ENCODE measurements around the gene HSF4.

HSF4 gene

DNA sequence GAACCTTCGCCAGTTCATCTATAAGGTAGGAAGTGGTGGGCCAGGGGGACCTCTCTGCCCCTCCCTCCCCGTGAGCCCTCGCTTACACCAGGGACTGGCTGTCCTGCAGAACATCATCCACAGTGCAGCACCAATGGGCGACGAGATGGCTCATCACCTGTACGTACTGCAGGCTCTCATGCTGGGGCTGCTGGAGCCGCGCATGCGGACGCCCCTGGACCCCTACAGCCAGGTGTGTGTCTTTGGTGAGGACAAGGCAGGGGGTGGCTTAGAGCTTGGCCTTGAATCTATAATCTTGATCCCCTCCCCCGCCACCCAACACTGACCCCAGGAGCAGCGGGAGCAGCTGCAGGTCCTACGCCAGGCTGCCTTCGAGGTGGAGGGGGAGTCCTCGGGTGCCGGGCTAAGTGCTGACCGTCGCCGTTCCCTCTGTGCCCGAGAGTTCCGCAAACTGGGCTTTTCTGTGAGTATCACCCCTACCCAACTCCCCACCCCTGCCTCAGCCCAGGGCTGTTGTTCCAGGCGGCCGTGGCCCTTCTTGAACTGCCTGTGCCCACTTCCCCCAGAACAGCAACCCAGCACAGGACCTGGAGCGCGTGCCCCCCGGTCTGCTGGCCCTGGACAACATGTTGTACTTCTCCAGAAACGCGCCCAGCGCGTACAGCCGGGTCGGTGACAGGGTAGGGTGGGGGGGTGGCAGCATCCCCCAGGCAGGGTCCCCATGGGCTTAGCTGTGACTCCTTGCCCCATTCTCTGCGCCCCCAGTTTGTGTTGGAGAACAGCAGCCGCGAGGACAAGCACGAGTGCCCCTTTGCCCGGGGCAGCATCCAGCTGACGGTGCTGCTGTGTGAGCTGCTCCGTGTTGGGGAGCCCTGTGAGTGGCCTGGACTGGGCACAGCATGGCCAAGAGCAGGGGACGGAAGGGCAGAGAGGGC, 37.1 kb downstream of the HSF4 start:
- DNase-seq: no peak
- no peak for ATAC-seq

- ATAC-seq: no peak
- no peak for DNase-seq
Observed at GRCh38 chr16:67202426-67202825, 37.9 kb downstream of the HSF4 start.

GRCh38 chr16:67202956-67203493, 38.5 kb downstream of the HSF4 start:
- ATAC-seq: no peak

DNA sequence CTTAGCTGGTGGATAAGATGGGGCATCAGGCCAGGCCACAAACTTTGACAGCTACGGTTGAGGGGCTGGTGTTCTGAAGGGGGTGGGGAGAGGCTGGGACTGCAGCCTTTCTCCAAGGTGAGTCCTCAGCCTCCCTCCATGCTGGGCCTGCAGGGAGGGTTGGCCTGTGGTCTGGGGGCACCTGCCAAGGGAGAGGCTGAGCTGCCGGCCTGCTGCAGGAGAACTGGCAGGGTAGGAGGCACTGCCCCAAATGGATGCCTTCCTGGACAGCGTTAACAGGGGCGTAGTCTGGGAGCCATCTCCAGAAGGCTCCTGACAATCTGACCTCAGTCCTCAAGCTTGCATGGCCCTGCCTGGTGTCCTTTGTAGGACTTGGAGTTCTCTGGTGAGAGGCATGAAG, 39.5 kb downstream of the HSF4 start:
- DNase-seq (no peak), ATAC-seq (no peak)

More at GRCh38 chr16:67202956-67203493, 38.5 kb downstream of the HSF4 start:
- no peak for DNase-seq

DNA sequence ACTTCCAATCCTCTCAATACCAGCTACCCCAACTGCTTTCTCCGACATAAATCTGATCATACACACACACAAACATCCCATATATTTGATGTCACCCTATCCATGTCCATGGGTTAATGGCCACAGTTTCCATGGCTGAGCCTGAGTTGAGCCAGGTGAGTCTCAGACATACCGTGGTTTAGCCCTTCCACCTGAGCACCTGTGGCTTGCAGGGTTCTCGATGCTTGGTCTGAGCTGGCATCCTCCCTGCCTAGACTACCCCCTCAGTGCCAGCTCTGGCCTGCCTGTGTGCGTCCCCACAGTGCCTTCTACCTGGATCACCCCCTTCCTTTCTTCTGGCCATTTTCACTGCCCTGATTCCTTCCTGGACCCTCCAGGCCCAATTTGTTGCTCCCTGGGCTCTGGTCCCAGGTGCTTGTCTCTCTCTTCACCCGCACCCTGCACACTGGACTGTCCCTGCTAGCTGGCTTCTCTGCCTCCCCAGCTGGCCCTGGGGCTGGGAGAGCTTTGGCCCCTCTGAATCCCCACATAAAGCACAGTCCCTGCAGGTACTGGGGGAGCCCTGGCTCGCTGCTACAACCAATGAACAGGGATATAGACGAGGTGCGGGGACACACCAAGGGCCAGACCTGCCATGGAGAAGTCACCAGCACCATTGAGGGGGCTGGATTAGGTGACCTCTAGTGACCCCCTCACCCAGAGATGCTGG, 41.7 kb downstream of the HSF4 start:
- no peak for ATAC-seq
- no peak for DNase-seq

- no peak for ATAC-seq
- DNase-seq: no peak
Observed at GRCh38 chr16:67206838-67207248, 42.3 kb downstream of the HSF4 start.

- ATAC-seq: no peak
- DNase-seq: no peak
Observed at GRCh38 chr16:67207249-67208091, 42.9 kb downstream of the HSF4 start.

DNA sequence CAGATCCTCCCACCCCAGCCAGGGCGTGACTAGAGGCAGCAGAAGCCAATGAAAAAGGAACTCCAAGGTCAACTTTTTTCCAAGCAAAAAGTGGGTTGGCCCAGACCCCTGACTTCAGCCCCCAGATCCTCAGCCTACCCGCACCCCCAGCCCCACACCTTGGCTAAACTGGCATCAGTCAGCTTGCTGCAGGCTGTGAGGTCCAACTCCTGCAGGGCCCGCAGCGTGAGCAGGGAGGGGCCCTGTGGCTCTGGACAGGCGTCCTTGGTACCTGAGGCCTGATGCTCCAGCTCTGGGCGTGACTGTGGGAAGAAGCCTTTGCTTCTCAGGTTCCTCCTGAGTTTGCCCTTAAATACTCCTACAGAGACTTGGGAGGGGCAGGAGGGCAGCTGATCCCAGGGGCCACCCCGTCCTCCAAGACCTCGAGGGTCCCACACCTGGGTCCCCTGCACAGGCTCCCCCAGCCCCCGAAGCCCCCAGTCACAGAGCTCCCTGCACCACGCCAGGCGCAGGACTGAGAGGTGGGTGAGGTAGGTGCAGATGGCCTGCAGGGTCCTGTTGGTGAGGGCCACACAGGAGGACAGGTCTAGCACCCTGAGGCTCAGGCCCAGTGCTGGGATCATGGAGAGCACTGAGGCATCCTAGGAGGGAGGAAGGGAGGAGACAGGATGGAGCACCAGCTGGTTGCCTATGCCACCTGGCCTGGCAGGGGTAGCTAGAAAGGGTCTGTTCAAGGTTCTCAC, 43.8 kb downstream of the HSF4 start:
- DNase-seq (no peak), ATAC-seq (no peak)

GRCh38 chr16:67209565-67209964, 45.0 kb downstream of the HSF4 start:
- DNase-seq (no peak), ATAC-seq (no peak)

GRCh38 chr16:67210069-67210937, 45.8 kb downstream of the HSF4 start:
- no peak for DNase-seq
- no peak for ATAC-seq

- ATAC-seq (no peak), DNase-seq (no peak)
Observed at GRCh38 chr16:67211674-67212073, 47.1 kb downstream of the HSF4 start.

DNA sequence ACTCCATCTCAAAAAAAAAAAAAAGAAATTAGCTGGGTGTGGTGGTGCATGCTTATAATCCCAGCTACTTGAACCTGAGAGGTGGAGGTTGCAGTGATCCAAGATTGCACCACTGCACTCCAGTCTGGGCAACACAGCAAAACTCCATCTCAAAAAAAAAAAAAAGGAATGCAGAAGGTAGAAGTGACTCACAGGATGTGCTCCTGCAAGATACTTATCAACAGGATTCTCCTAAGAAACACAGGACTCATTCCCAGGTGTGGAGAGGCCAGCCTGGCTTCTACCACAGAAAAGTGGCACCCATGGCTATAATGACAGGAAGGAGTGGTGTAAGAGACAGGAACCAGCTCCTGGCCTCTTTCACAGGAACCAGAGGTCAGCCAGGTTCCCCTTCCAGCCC, 48.2 kb downstream of the HSF4 start:
- DNase-seq: no peak
- ATAC-seq: no peak

DNA sequence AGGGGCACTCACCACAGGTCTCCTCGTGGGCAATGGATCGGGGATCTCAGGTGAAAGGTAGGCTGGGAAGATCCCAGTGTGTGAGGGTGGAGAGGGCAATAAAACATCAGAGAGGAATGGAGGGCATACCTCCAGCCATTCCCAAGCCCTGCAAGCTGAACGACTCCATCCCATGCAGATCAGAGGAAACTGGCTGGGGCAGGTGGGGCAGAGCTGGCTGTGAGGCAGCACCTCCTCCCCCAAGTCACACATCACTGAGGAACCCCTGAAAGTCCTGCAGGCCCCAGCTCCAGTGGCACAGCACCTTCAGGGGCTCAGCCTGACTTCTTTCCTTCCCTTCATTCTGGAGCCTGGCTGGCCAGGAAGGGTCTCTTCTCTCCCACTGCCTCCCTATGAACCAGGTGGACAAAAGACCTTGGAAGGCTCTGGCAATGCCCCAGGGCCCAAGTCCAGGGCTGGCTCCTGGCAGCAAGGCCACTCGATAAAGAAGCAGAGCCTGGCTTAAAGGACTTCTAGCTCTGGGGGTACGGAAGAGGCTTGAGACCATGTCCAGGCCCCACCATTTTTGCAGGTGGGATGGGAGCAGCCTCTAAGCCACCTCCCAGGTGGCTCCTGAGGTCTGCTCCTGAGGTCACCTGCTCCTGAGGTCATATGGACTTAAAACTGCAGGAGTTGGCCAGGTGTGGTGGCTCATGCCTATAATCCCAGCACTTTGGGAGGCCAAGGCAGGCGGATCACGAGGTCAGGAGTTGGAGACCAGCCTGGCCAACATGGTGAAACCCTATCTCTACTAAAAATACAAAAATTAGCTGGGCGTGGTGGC, 48.9 kb downstream of the HSF4 start:
- no peak for DNase-seq
- no peak for ATAC-seq

DNA sequence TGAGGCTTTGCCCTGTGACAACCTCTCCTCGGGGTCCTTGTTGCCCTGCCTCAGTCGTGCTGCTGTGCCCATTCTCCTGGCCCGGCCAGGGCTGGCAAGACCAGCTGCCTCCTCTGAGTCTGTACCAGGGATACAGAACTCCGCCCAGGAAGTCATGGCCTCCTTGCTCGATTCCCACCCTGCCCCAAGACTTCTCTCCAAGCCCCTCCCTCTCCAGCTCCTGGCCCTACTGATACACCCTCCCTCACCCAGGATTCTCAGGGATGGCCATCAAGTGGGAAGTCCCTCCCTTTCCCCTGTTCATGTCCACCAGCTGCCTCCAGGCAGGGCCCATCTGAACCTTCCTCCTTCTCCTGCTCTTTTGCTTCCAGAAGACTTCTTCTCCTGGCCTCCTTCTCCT, 51.2 kb downstream of the HSF4 start:
- DNase-seq (no peak), ATAC-seq (no peak)

DNA sequence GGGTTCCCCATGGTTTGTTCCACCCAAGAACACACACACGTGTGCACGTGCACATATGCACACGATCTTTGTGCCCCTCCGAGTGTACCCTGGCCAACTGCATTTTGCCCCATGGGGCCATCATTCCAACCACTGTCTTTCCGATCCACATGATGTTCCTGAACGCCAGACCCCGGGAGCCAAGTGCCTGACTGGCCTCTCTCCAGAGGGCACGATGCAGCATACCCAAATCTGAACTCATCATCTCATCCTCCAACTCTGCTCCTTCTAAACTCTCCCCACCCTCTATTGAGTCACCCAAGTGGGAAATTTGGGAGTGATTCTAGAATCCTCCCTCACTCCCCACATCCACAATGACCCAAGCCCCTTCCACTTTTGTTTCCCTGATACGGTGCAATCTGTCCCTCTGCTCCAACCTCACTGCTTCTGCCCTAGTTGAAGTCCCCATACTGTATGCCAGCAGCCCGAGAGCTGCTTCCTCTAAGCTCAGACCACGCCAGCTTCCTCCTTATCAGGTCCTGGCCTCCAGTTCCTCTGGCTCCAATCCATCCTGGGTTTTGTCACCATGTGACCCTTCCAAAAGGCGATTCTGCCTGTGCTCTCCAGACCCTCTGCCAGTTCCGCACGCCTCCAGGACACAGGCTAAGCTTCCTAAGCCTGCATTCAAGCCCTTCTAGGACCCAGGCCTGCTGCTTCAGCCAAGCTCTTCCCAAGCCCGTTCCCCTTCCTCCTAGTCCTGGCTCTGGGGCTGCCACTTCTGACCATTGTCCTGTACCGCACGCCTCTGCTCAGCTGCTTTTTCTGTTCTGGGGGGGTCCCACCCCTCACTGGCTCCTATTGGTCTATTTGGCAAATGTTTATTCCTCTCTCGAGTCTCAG, 52.3 kb downstream of the HSF4 start:
- DNase-seq (no peak), ATAC-seq (no peak)
